ENCODE data around the gene VPS37C. TPM values are rescaled to one million over a fixed set of nuclear protein-coding genes. Genes with fewer than 3 reads are reported as not detected.

Gene VPS37C
- total and polyA plus RNA-seq, 2 of the 13 experiments (the other 11 are each of a cell fraction or from before 2014, with no cell fraction given): 7.5 to 8.8 TPM

- TF ChIP-seq CHCHD3 (CRISPR knock-in tag; IDR thresholded peaks at IDR 0.05): no peak
- TF ChIP-seq ZNF616 (CRISPR knock-in tag; IDR thresholded peaks at IDR 0.05; ENCODE audit: low read depth): no peak
- TF ChIP-seq ZFP36L2 (CRISPR knock-in tag; IDR thresholded peaks at IDR 0.05): no peak
- TF ChIP-seq BCLAF1 (IDR thresholded peaks at IDR 0.05): no peak
- TF ChIP-seq ZNF230 (CRISPR knock-in tag; IDR thresholded peaks at IDR 0.05): no peak
- no peak for TF ChIP-seq KAT2B (IDR thresholded peaks at IDR 0.05; ENCODE audit: borderline replicate concordance, low read depth, low read length)
- TF ChIP-seq ZNF382 (CRISPR knock-in tag; IDR thresholded peaks at IDR 0.05; ENCODE audit: borderline replicate concordance): no peak
- TF ChIP-seq SPEN (CRISPR knock-in tag; IDR thresholded peaks at IDR 0.05; ENCODE audit: low read depth): no peak
- no peak for TF ChIP-seq FOXK2 (IDR thresholded peaks at IDR 0.05)
- TF ChIP-seq ZXDC (CRISPR knock-in tag; IDR thresholded peaks at IDR 0.05): no peak
- no peak for TF ChIP-seq ZNF12 (CRISPR knock-in tag; IDR thresholded peaks at IDR 0.05)
- TF ChIP-seq CBX1 (IDR thresholded peaks at IDR 0.05; ENCODE audit: low read depth): no peak
- no peak for TF ChIP-seq NR3C1 (CRISPR knock-in tag; IDR thresholded peaks at IDR 0.05)
- POLR2A ChIA-PET: no interaction called here
Measured at GRCh38 chr11:61106296-61106695, 54.9 kb downstream of the VPS37C start.

More at GRCh38 chr11:61106296-61106695, 54.9 kb downstream of the VPS37C start:
- Histone ChIP-seq H3K9ac (ENCODE audit: insufficient read depth, low read depth, low read length) (no peak overlapping the region), H4K20me1 (ENCODE audit: insufficient read depth, low read length) (no peaks in the 10 kb centered on the region), H3K4me1 (ENCODE audit: insufficient read depth, low read length) (no peaks in the 10 kb centered on the region), H3K4me2 (ENCODE audit: low read depth, low read length) (no peak overlapping the region), H3K79me2 (ENCODE audit: insufficient read depth, low read length) (no peaks in the 10 kb centered on the region), H3K9me3 (ENCODE audit: low read length) (no peaks in the 10 kb centered on the region), H3K27me3 (ENCODE audit: control insufficient read depth in 1 of 2, insufficient read depth in 2 of 2, low read length in 2 of 2) (peaks cover 0 to 55% of the 10 kb centered on the region in 2 experiments; a peak in 4 of 5 replicates), H2AFZ (ENCODE audit: low read length) (no peak overlapping the region), H3K27ac (ENCODE audit: extremely low read length, insufficient read depth, low read length) (no peak overlapping the region), H3K4me3 (replicated peaks in 1 of 3; ENCODE audit: insufficient read depth in 1 of 3, low read depth in 2 of 3, low read length in 3 of 3) (no peak overlapping the region), H3K36me3 (replicated peaks in 1 of 2; ENCODE audit: control insufficient read depth in 1 of 2, insufficient read depth in 2 of 2, low read length in 2 of 2) (no peaks in the 10 kb centered on the region)
- ATAC-seq (no peak), FAIRE-seq (no peak), DNase-seq (ENCODE audit: low spot score) (no peak)
- in situ Hi-C loops (cut with HindIII; ENCODE audit: extremely low pct_ligation_motif_present, low pct_unique_long_range_greater_than_20kb) (no loop called here), intact Hi-C loops (cut with micrococcal nuclease; ENCODE audit: unreplicated experiment) (no loop called here)
- 28% methylated on average over 7 of the region's 7 CpGs for WGBS (ENCODE audit: low lambda C conversion rate)
- BruUV-seq (replicated peaks): no TSS peak
- CTCF ChIA-PET (ENCODE audit: low intra/inter-chr PET ratio, low total read pairs): no interaction called here

All from HepG2 (cell line).